GM21529 (cell line): ENCODE measurements around the gene IL11.

Source experiments
- ATAC-seq: cut with Tn5 transposase; IDR thresholded peaks from one replicate; pipeline ENCODE4 v1.9.1; 2021; ENCODE audit not compliant: unreplicated experiment

IL11 gene

DNA sequence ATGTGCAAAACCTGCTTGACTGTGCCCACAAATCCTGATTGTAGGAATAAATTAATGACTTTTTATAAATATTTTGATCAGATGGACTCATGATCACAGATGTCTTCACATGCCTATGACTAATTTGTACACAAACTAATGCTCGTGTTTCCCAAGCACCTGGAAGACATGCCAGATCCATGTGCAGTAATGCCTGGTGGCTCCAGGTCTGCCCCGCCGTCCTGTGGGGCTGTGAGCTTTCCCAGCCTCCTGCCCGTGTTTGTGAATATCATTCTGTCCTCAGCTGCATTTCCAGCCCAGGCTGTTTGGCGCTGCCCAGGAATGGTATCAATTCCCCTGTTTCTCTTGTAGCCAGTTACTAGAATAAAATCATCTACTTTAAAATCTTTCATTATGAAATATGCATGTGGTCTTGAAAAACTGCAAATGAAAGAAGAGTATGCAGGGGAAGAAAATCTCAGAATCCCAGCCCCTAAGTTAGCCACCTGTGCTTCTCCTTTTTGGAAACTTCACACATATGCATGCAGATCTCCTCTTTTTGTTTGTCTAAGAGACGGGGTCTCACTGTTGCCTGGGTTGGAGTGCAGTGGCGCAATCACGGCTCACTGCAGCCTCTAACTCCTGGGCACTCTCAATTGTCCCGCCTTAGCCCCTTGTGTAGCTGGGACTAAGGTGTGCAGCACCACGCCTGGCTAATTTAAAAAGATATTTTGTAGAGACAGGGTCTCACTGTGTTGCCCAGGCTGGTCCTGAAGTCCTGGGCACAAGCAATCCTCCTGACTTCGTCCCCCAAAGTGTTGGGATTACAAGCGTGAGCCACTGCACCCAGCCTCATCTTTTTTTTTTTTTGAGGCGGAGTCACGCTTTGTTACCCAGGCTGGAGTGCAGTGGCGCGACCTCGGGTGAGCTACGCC is 21.7 kb upstream of the IL11 start:
- ATAC-seq: no peak

DNA sequence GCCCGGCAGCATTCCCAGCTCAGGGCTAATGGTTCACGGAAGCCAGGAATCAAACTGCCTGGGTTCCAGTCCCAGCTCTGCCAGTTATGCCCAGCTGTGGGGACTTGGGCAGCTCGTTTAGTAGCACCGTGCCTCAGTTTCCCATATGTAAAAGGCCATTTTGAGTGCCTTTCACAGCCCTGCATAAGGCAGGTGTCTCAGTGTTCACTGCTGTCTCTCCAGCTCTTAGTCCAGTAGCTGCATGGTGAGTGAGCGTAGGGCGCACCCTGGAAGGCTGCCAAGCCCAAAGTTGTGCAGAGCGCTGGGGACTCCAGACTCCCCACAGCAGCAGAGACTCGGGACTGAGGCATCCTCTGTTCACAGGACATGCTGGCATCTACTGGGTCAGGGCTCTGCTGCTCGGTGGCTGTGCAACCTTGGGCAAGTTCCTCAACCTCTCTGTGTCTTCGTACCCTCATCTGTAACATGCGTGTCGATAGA is 21.0 kb upstream of the IL11 start:
- no peak for ATAC-seq

DNA sequence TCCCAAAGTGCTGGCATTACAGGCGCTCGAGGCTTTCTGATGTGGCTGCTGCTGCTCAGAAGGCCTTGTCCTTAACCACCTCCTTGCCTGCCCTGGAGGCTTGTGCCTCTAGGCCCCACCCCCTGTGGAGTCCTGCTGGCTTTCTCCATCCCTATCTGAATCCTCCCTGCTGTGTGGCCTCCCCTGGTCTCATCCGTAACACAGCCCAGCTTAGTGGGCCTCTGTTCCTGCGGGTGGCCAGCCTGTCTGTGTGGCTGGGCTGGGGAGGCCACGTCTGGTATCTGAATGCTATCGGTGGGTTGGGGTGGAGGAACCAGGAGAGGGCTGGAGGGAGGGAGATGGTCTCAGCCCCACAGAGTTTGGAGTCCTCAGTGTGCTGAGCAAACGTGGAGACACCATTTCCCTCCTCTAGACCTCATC is 20.2 kb upstream of the IL11 start:
- no peak for ATAC-seq

DNA sequence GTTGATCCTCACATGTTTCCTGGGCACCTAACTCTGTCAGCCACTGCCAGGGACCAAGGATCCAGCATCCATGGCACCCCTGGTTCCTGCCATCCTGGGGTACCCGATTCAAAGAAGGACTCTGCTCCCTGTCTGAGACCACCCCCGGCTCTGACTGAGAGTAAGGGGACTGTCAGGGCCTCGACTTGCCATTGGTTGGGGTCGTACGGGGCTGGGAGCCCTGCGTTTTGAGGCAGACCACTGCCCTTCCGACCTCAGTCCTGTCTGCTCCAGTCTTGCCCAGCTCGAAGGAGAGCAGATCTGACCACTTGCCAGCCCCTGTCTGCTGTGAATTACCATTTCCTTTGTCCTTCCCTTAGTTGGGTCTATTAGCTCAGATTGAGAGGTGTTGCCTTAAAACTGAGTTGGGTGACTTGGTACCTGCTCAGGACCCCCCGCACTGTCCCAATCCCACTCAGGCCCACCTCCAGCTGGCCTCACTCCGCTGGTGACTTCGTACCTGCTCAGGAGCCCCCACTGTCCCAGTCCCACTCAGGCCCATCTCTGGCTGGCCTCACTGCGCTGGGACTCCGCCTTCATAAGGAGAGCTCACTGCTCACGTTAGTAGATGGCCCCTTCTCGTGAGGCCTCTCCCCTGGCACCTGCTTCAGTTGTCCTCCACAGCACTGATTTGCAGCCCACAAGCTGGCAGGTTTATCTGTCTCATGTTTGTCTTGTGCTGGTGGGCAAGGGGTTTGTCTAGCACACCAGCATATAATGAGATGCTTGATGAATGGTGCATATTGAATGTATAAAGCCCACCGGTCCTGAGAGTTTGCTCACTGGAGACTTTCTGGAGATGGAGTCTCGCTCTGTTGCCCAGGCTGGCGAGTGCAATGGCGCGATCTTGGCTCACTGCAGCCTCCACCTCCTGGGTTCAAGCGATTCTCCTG is 19.4 kb upstream of the IL11 start:
- no peak for ATAC-seq

DNA sequence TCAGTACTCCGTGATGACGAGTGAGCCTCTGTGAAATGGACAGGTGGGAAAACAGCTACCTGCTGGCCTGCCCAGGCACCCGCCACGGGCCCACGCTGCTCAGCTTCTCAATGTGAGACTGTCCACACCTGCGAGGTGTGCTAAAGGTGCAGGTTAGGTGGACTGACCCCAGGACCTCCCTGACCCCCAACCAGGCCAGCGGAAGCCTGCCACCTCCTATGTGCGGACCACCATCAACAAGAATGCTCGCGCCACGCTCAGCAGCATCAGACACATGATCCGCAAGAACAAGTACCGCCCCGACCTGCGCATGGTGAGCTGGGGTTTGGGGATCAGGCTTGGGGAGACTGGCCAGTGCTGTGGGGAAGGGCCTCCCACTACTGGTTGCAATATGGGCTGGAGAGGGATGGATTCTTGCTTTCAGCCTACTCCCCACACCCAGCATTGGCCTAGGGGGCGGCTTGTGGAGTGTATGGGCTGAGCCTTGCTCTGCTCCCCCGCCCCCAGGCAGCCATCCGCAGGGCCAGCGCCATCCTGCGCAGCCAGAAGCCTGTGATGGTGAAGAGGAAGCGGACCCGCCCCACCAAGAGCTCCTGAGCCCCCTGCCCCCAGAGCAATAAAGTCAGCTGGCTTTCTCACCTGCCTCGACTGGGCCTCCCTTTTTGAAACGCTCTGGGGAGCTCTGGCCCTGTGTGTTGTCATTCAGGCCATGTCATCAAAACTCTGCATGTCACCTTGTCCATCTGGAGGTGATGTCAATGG is 17.7 kb upstream of the IL11 start:
- ATAC-seq: no peak

DNA sequence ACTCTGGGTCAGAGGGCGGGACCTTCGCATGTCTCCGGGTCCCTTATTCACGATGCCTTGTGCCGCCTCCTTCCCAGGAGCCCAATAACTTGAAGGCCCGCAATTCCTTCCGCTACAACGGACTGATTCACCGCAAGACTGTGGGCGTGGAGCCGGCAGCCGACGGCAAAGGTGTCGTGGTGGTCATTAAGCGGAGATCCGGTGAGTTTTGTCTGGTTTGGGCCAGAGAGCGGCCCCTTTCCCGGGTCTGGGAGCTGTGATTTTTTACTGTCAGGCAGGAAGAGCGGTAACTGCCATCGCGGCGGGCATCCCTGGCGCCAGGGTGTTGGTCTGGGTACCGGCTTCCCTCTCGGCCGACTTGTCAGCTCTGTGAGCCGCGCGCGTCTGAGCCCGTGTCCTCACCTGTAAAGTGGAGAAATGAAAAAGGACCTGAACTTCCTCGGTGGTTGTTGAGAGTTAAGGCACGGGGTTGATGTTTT is 16.3 kb upstream of the IL11 start:
- no peak for ATAC-seq

DNA sequence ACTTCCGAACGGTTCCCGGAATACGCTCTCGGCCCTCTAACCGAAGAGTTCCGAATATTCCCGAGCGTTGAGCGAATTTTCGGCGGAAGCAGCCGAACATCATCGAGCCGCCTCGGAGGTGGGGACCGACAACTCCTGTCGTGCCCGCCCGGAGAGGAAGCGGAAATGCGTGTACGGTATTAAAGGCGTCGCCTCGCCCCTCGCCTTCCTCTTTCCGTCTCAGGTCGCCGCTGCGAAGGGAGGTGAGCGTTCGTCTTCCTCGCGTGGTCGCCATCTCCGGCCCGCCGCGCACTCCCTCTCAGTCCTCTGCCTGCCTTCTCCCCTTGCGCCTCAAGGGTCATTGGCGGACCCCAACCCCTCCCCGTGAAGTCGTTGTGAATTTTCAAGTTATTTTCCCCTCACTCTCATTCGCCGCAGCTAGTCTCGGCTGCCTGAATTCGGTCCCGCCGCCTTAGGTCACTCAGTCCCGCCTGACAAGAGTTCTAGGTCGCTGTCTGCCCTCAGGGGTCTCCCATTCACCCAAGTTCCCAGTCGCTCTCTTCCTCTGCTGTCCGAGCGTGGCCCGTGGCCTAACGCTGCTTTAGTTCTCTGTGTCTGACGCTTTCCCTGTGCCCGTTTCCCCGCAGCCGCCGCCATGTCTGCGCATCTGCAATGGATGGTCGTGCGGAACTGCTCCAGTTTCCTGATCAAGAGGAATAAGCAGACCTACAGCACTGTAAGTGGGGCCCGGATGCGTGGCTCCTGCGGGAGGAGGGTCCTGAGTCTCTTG is 15.6 kb upstream of the IL11 start, which contains the start of gene RPL28:
Gene RPL28, plus strand, starts transcription at position 209 of the 769 bp plus-strand sequence. Its CDS starts 426 bp downstream, at position 635.
- peak; percentile 63 for ATAC-seq

DNA sequence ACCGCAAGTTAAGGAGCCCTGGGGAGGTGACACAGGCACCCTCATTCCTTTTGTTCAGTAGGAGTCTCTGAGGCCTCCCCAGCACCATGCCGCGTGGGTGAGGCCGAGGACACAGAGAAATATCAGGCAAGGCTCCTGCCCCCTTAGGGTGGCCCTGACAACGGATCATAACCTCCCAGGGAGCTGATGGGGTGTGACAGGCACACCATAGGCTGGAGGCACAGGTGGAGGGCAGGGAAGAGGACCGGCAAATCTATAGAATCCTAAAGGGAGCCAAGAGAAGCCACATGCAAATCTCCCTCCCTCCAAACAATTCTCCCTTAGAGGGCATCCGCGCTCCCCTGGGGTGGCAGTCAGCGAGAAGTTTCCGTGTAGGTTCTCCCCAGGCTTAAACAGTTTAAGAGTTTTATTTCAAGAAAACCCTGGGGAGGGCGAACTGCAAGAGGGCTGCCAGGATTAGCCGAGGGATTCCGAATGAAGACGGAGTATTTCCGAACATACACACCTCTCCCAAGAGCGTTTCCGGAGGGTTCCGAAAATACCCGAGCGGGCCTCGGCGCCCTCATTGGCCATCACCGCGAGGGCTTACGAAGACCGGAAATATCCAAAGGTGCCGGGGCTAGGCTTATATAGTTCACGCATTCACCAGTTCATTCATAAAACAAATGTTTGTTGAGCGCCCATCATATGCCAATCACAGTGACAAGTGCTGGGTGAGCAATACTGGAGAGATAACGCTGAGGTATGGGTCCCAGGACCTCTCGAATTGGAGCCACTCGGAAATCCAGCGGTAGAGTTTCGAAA is 14.9 kb upstream of the IL11 start:
- ATAC-seq: peak; percentile 58

DNA sequence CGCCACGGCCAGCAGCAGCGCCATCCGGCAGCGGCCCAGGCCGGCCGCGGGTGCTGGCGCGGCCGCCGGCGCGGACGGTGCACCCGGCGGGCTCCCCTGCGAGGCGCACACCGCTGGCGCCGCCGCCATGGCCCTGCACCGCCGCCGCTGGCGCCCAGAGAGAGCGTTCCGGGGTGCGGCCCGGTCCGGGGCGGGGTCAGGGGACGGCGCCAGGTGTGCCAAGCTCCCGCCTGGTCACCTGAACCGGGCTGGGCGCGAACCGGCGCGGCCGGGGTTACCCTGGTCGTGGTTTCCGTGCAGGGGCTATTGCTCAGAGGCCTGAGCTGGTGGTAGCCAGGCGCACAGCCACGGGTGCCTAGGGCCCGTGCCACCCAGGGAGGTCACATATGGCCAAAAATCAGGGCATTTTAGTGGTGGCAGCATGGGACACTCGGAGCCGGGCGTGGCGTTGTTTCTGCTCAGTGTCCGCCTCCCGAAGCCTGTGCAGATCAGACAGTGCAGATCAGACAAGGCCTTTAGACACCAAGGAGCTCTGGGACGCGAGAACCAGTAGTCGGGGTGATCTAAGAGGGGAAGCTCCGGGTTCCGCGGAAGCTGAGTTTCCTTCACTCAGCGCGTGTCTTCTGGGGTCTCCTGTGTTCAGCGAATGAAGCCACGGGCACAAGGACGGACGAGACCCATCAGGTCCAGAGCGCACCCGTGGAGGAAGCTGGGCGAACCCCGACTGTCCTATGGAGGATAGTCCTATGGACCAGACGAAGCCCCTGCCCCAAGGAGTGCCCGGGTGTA is 14.1 kb upstream of the IL11 start, which contains the start of gene TMEM238:
Gene TMEM238, minus strand, starts transcription at position 162 of the 789 bp plus-strand sequence. Its CDS starts 33 bp downstream, at position 129.
- ATAC-seq: no peak

DNA sequence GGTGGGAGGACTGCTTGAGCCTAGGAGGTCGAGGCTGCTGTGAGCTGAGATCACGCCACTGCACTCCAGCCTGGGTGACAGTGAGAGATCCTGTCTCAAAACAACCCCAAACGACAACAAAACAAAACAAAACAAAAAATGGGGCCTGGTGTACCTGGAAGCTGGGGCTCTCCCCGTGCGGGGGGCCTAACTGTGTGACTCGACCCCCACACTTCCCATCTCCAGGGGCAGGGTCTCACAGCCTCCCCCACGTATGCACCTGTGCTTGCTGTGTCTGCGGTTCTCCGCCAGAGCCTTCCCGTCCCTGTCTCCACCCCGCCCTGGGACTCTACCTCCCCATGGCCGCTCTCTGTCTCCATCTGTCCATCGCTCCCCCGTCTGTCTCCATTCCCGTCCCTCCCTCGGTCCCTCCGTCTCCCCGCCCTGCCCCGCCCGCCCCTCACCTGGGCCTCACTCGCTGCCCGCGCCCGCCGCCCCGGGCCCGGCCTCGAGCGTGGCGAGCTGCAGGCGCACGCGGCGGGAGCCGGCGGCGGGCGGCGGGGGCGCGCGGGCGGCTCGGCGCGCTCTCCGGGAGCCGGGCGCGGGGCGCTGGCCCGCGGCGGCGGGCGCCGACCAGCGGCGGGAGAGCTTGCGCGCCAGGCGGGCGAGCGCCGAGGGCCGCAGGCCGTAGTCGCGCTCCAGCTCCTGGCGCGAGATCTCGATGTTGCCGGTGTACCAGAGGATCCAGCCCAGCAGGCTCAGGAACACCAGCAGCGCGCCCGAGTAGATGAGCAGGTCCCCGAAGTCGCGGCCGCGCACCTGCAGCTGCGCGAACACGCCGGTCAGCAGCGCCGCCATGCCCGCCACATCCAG is 13.2 kb upstream of the IL11 start:
- ATAC-seq: no peak

DNA sequence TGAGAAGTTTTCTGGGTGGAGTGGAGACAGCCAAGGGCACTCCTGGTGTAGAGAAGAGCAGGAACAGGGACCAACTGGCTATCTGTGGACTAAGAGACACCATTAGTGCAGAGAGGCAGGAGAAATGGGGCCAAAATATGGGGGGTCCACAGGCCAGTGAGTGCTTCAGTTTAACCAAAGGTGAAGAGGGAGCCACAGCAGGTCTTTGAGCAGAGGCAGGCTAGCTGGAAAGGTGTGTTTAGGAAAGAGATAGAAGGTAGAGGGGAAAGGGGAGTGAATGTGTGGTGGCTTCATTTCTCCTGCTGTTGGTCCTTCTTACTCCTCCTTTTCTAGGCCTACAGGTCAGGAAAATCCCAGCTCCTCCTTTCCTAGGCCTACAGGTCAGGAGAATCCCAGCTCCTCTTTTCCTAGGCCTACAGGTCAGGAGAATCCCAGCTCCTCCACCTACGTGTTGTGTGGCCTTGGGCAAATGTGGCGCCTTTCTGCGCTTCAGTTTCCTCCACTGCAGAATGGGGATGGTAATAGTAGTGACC is 12.3 kb upstream of the IL11 start:
- ATAC-seq: no peak

DNA sequence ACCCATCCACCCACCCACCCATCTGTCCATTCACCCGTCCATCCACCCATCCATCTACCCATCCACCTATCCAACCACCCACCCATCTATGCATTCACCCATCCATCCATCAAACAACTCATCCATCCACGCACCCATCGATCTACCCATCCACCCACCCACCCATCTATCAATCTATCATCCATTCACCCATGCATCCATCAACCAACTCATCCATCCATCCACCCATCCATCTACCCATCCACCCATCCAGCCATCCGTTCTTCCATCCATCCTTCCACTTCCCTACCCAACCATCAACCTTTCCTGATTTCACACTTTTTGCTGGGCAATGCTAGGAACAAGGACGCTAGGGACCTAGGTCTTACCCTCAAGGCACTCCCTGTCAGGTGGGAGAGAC is 11.8 kb upstream of the IL11 start:
- ATAC-seq: no peak

DNA sequence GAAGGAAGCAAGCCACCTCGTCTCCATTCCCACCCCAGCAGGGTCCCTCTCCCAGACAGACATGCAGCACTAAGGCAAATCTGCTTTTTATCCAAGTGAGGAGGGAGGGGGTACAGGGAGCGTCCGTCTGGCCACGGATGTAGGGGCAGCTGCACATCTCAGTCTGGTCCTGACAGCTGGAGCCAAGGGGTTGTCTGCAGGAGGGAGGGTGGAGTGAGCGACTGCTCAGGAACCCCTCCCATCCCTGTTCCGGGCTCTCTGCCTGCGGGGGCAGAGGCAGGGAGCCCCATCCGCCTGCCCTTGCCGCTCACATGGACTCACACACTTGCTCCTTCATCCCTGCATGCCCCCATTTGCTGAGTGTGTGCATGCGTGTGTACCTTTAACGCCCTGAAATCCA is 8.9 kb upstream of the IL11 start:
- no peak for ATAC-seq

DNA sequence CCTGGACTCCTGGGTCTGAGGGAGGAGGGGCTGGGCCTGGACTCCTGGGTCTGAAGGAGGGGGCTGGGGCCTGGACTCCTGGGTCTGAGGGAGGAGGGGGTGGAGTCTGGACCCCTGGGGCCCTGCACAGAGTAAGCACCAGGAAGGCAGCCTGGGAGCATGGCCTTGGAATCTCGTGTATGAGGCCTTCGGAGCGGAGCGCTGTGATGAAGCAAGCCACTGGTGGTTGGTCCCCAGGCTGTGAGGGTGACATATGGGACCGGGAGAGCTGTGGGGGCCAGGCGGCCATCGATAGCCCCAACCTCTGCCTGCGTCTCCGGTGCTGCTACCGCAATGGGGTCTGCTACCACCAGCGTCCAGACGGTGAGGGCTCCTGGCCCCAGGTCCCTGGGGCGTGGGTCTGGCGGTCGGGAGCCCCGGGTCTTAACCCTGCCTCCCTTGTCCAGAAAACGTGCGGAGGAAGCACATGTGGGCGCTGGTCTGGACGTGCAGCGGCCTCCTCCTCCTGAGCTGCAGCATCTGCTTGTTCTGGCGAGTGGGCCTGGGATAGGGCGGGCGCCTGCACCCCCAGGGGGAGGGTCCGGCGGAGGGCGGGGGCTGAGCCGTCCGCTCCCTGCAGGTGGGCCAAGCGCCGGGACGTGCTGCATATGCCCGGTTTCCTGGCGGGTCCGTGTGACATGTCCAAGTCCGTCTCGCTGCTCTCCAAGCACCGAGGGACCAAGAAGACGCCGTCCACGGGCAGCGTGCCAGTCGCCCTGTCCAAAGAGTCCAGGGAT is 7.3 kb upstream of the IL11 start:
- ATAC-seq: no peak

DNA sequence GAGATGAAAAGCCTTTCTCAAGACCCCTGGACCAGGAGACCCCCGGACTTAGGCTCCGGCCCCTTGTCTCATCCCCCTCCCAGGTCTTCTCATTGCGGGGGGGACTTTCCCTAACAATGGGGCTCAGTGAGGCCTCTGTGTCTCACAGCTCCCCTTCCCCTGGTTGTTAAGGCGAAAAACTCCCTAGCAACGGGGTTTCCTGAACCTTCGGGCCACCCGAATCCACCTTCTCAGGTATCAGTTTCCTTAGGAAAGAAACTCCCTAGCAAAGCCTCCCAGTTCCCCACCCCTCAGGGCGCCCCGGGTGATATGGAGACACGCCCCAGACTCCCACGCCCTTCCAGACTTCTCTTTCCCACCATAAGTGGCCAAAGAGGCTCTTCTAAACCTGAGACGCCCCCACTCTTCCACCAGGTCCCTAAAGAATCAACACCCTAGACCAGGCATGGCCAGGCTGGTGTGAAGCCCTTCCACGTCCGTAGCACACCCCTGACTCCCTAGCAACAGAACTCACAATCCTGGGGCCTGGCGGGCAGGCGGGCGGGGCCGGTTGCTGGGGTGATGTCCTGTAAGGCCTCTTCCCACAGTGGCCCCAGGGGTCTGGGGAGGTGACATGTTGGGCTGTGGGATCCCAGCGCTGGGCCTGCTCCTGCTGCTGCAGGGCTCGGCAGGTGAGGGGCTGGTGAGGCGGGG is 6.1 kb upstream of the IL11 start, which contains the start of gene TMEM190:
Gene TMEM190, plus strand, starts transcription at position 586 of the 693 bp plus-strand sequence. Its CDS starts 28 bp downstream, at position 614.
- ATAC-seq: no peak
